GM18861 (cell line): ENCODE results near the gene EFEMP1.
"Not testable (repeated sequence)": the region's sequence is repeated elsewhere in the genome, so short reads cannot be mapped to it uniquely, and the experiment has no call there.

Experiments used
- ATAC-seq: cut with Tn5 transposase; IDR thresholded peaks from one replicate; pipeline ENCODE4 v1.9.1; 2021; ENCODE audit not compliant: unreplicated experiment

Gene EFEMP1

GRCh38 chr2:55869637-55870325 lies 53.8 kb downstream of the EFEMP1 start:
- ATAC-seq, result no peak

- no peak for ATAC-seq
Measured at GRCh38 chr2:55865096-55865835, 58.3 kb downstream of the EFEMP1 start.

DNA sequence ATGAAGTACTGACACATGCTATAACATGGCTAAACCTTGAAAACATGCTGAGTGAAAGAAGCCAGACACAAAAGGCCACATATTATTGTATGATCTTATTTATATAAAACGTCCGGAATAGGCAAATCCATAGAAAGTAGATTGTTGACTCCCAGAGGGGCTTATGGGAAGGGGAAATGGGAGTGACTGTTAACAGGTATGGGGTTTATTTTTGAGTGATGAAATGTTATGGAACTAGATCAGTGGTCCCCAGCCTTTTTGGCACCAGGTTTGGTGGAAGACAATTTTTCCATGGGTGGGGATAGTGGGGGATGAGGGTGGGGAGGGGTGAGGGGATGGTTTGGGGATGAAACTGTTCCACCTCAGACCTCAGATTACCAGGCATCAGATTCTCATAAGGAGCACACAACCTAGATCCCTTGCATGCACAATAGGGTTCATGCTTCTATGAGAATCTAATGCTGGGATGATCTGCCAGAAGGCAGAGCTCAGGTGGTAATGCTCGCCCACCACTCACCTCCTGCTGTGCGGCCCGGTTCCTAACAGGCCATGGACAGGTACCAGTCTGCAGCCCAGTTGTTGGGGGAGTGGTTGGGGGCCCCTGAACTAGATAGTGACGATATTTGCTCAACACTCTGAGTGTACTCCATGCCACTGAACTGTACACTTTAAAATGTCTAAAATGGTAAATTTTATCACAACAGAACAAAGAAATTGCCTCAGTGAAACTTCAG lies 59.1 kb downstream of the EFEMP1 start:
- no peak for ATAC-seq

GRCh38 chr2:55862673-55863390 lies 60.8 kb downstream of the EFEMP1 start:
- no peak for ATAC-seq

DNA sequence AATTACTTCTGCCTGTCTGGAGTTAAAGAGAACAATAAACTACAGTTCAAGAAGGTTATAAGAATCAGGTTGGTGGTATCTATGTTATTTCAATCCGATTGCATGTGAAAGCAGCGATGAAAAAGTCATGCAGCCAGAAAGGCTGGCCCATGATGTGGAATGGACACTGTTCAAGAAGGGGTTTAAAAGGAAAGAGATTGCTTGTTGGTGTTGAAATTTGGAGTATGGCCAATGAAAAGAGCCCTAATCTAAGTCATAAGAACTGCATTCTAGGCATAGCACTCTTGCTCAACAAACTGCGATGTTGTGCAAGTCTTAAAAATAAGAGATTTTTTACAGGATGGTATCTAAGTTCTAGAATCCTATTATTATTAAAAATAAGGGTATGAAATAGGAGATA lies 61.3 kb downstream of the EFEMP1 start:
- ATAC-seq, result no peak

DNA sequence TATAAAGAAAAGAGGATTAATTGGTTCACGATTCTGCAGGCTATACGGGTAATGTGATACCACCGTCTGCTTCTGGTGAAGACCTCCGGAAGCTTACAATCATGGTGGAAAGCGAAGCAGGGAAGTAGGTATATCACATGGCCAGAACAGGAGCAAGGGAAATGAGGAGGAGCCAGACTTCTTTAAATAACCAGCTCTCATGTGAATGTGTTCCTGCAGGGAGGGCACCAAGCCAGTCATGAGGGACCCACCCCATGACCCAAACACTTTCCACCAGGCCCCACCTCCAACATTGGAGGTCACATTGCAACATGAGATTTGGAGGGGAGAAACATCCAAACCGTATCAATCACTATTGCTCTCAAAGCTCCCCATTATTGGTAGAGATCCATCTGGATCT lies 61.8 kb downstream of the EFEMP1 start:
- no peak for ATAC-seq

GRCh38 chr2:55860832-55861231 lies 62.8 kb downstream of the EFEMP1 start:
- ATAC-seq, result no peak

GRCh38 chr2:55859875-55860274 lies 63.7 kb downstream of the EFEMP1 start:
- ATAC-seq, result no peak

DNA sequence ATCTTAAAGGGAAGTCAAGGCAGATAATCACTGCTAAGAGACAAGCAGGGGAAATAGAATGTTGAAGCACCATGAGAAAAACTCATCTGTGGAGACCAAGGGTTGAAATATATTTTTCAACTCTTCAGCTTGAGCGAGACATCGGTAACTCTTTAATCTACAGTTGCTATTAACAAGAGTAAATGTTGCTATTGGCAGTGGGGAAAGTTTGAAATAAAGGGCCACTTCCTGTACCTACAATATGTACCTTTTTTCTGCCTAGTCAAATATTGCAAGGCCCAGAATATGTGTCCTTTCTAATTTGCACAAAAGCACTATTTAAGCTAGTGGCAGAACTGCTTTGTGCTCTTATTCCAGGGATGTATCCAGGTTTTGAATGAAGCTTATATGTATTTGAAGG lies 65.8 kb downstream of the EFEMP1 start:
- ATAC-seq, result no peak

- no peak for ATAC-seq
Measured at GRCh38 chr2:55856936-55857335, 66.6 kb downstream of the EFEMP1 start.

DNA sequence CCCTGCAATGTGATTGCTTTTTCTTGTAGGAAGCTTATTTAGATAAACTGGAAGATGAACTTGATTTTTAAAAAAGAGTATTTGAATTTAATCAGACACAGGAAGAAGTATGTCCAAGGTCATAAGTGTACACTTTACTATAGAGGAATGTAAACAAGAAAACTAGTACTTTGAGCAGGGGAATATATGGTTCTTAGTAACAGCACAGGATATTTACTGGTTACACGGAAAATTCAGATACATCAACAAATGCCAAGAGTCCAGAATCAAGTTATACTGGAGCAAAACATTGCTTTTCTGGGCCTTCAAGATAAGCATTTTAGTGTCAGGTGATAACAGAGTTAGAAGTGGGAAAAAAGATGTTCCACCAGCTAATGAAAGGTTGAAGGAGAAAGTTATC lies 75.5 kb downstream of the EFEMP1 start:
- no peak for ATAC-seq

DNA sequence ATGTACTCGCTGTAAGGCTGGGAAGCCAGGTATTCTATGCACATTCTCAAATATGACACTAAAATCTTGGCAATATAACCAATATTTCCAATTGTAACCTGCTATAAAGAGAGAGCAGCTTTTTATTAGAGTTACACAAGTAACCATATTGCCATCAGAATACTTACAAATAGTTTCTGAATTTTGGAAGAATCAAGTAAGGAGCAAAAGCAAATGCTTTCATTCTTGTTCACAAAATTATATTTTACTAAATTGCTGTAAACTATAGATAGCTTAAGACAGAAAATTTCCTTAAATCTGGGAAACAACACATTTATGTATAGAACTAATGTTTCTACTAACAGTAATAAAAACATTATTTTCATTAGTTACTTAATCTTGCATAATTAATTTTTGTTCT lies 77.2 kb downstream of the EFEMP1 start:
- ATAC-seq, result no peak

GRCh38 chr2:55844986-55845385 lies 78.6 kb downstream of the EFEMP1 start:
- no peak for ATAC-seq

DNA sequence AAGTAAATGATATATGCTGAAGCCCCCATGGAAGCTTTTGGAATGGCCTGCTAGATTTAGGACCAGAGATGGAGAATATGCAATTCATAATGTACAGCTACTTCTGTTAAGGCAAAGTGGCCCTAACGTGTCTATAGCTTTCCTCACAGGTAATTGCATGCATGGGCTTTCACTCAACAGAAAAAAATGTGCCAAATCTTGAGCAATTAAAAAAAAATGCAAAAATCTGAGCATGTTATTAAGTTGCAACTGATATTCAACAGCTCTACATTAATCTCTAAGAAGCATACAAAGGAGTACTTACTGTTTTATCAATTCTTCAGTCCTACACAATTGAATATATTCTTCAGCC lies 79.6 kb downstream of the EFEMP1 start:
- no peak for ATAC-seq

DNA sequence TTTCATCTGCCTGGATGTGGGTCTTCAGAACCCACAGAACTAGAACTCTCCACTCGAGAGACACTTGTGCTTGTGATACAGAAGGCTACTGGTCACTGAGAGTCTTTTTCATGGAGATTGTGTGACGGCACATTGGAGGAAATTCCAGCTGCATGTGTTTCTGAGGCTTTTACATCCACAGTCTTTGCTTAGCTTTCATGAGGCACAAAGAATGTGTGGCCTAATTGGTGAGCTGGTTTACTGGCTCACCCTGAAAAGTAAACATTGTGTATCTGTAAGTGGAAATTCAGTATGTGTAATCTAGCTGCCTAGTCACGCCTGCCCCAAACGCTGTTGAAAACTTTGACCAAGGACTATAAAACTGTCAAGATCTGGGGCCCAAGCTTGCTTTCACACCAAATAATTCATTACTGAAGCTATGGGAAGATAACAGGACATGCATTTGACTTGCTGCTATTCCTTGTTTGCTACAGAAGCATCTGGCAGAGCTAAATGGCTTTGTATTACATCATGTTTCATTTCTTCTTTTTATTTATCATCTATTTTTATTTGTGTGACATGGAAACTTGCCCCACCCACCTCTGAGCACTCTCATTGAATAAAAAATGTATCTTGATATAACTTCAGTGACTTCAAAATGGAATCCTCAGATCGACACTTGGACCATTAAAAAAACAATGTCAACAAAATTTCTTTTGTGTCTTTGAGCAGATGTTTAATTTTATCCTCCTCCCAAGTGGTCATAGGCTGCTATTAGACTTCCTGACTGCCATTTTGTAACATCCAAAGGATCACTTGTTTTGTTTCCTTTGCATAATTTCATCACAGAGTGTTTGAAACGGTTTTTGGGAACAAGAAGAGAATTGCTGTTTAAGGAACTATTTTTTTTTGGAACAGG lies 80.2 kb downstream of the EFEMP1 start:
- ATAC-seq, result no peak

DNA sequence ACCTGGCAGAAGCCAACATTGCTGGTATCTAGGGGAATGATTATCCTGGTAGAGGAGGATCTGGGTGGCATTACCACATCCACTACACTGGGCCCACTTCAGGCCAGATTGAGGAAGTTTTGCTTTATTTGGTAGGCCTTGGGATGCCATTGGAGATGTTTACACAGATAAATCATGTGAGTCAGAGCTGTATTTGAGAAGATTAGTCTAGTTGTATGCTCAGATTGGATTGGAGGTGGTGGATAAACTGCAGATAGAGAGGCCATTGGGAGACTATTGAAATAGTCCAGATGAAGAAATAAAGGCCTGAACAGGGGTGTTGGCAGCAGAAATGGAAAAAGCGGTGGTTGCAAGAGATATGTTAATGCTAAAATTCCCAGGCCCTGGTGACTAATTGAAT lies 81.5 kb downstream of the EFEMP1 start:
- ATAC-seq, result no peak

- ATAC-seq, result no peak
Measured at GRCh38 chr2:55840460-55840859, 83.1 kb downstream of the EFEMP1 start.

GRCh38 chr2:55839182-55839819 lies 84.3 kb downstream of the EFEMP1 start:
- ATAC-seq, result no peak

DNA sequence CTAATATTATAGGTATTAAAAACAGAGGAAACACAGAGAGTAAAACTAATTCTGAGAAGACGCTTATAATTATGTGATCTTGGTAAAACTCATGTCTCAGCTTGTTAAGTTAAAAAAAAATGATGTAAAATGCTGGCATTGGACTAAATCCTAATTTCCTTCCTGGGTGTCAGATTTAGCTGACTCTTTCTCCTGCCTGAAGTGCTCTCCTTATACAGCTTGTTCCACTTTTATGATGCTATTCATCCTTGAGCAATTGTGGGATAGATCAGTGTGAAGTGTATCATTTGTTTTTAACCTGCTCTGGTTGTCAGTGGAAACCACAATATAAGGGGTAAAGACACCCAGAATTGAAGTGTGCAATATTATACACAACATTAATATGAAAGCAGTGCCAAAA lies 84.9 kb downstream of the EFEMP1 start:
- no peak for ATAC-seq

DNA sequence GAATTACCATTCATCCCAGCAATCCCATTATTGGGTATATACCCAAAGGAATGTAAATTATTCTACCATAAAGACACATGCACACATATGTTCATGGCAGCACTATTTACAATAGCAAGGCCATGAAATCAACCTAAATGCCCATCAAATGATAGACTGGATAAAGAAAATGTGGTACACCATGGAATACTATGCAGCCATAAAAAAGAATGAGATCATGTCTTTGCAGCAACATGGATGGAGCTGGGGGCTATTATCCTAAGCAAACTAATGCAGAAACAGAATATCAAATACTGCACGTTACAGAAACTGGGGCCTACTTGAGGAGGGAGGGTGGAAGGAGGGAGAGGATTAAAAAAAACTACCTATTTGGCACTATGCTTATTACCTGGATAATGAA lies 85.5 kb downstream of the EFEMP1 start:
- ATAC-seq, result not testable (repeated sequence)
